Measurements from ENCODE around the gene SPNS2. TPM values are rescaled to one million over a fixed set of nuclear protein-coding genes. Genes with fewer than 3 reads are reported as not detected.

SPNS2 gene
- total and polyA plus RNA-seq, 2 experiments from 2014 or later: 1.7 to 2.3 TPM

GRCh38 chr17:4542726-4543191, 44.1 kb downstream of the SPNS2 start:
- Histone ChIP-seq H3K9me2 (ENCODE audit: insufficient read depth) (no peaks in the 10 kb centered on the region), H3K79me2 (replicated peaks; ENCODE audit: insufficient read depth) (no peaks in the 10 kb centered on the region), H3F3A (replicated peaks; ENCODE audit: low read depth) (0 out of 2 replicates have a peak, but pooled peaks cover 2% of the 10 kb centered on the region), H3K36me3 (ENCODE audit: insufficient read depth) (peaks cover 9% of the 10 kb centered on the region), H3K4me1 (ENCODE audit: insufficient read depth) (no peaks in the 10 kb centered on the region), H3K4me2 (no peak overlapping the region), H4K20me1 (replicated peaks; ENCODE audit: insufficient read depth) (peaks cover 21% of the 10 kb centered on the region), H2AFZ (no peak overlapping the region), H3K4me3 (no peak overlapping the region), H3K27me3 (ENCODE audit: insufficient read depth) (no peaks in the 10 kb centered on the region), H3K27ac (ENCODE audit: low read depth) (no peak overlapping the region)
- peaks cover 79% of the 10 kb centered on the region for H3K36me3 Mint-ChIP-seq (ENCODE audit: low read depth)
- DNase-seq (ENCODE audit: low spot score): no peak
- H3K27me3 Mint-ChIP-seq (ENCODE audit: insufficient read depth, low read depth, poor library complexity): peaks cover 29% of the 10 kb centered on the region
- no peaks in the 10 kb centered on the region for H3K9me3 Mint-ChIP-seq
- H3K4me3 Mint-ChIP-seq: no peak overlapping the region
- ATAC-seq: no peak
- TF ChIP-seq ZNF331 (CRISPR knock-in tag; IDR thresholded peaks at IDR 0.05; ENCODE audit: low read depth) (no peak), STAT1 (IDR thresholded peaks at IDR 0.05; ENCODE audit: unreplicated experiment) (no peak), EZH2phosphoT487 (IDR thresholded peaks at IDR 0.05; ENCODE audit: unreplicated experiment) (no peak)
- TF ChIP-seq, protein P1, sequence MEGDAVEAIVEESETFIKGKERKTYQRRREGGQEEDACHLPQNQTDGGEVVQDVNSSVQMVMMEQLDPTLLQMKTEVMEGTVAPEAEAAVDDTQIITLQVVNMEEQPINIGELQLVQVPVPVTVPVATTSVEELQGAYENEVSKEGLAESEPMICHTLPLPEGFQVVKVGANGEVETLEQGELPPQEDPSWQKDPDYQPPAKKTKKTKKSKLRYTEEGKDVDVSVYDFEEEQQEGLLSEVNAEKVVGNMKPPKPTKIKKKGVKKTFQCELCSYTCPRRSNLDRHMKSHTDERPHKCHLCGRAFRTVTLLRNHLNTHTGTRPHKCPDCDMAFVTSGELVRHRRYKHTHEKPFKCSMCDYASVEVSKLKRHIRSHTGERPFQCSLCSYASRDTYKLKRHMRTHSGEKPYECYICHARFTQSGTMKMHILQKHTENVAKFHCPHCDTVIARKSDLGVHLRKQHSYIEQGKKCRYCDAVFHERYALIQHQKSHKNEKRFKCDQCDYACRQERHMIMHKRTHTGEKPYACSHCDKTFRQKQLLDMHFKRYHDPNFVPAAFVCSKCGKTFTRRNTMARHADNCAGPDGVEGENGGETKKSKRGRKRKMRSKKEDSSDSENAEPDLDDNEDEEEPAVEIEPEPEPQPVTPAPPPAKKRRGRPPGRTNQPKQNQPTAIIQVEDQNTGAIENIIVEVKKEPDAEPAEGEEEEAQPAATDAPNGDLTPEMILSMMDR (conservative IDR thresholded peaks at IDR 0.05; ENCODE audit: low read depth in 2 of 2): no peak
- H3K27ac Mint-ChIP-seq: no peak overlapping the region
- H3K4me1 Mint-ChIP-seq: peaks cover 6% of the 10 kb centered on the region; the same call in 1 of the 3 replicates

DNA sequence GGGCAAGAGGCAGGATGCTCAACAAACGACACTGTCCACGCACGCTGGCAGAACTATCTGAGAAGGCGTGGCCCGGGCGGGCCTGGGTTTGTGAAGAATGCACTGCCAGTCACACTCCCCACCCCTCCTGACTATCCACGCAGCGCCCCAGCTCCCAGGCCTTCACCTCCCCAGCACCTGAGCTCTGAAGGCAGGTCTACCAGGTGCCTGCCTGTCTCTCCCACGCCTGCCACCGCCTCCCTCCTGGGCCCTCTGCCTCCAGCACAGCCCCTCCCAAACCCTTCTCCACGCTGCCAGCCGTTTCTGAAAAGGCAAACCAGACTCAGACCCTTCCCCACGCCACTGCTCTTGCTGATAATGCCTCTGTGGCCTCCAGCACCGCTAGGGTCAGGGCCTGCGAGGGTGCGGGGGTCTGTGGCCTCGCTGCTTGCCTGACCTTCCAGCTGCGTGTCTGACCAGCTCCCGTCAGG, 44.9 kb downstream of the SPNS2 start:
- DNase-seq (ENCODE audit: low spot score) (no peak), ATAC-seq (no peak)
- Histone ChIP-seq H3K9me2 (ENCODE audit: insufficient read depth) (no peaks in the 10 kb centered on the region), H3K27ac (ENCODE audit: low read depth) (no peak overlapping the region), H3K79me2 (replicated peaks; ENCODE audit: insufficient read depth) (no peaks in the 10 kb centered on the region), H2AFZ (no peak overlapping the region), H3K27me3 (ENCODE audit: insufficient read depth) (no peaks in the 10 kb centered on the region), H3K4me3 (no peak overlapping the region), H3F3A (replicated peaks; ENCODE audit: low read depth) (0 out of 2 replicates have a peak, but pooled peaks cover 2% of the 10 kb centered on the region), H3K4me1 (ENCODE audit: insufficient read depth) (no peaks in the 10 kb centered on the region), H4K20me1 (replicated peaks; ENCODE audit: insufficient read depth) (peaks cover 24% of the 10 kb centered on the region), H3K36me3 (ENCODE audit: insufficient read depth) (peaks cover 9% of the 10 kb centered on the region), H3K4me2 (no peak overlapping the region)
- peaks cover 25% of the 10 kb centered on the region for H3K27me3 Mint-ChIP-seq (ENCODE audit: insufficient read depth, low read depth, poor library complexity)
- H3K36me3 Mint-ChIP-seq (ENCODE audit: low read depth): peaks cover 82% of the 10 kb centered on the region
- peaks cover 6% of the 10 kb centered on the region; the same call in 1 of the 3 replicates for H3K4me1 Mint-ChIP-seq
- no peaks in the 10 kb centered on the region for H3K9me3 Mint-ChIP-seq
- no peak for TF ChIP-seq ZNF331 (CRISPR knock-in tag; IDR thresholded peaks at IDR 0.05; ENCODE audit: low read depth)
- H3K4me3 Mint-ChIP-seq: no peak overlapping the region
- no peak overlapping the region for H3K27ac Mint-ChIP-seq

- no peak overlapping the region for H3K27ac ChIP-seq (ENCODE audit: low read depth)
- no peaks in the 10 kb centered on the region for H3K79me2 ChIP-seq (replicated peaks; ENCODE audit: insufficient read depth)
- no peak for ATAC-seq
- no peaks in the 10 kb centered on the region for H3K27me3 ChIP-seq (ENCODE audit: insufficient read depth)
- H3K36me3 ChIP-seq (ENCODE audit: insufficient read depth): peaks cover 9% of the 10 kb centered on the region
- Mint-ChIP-seq H3K36me3 (ENCODE audit: low read depth) (peaks cover 83% of the 10 kb centered on the region), H3K4me3 (no peak overlapping the region), H3K9me3 (no peaks in the 10 kb centered on the region), H3K4me1 (peaks cover 6% of the 10 kb centered on the region; the same call in 1 of the 3 replicates), H3K27me3 (ENCODE audit: insufficient read depth, low read depth, poor library complexity) (peaks cover 25% of the 10 kb centered on the region), H3K27ac (no peak overlapping the region)
- DNase-seq (ENCODE audit: low spot score): no peak
- H3K9me2 ChIP-seq (ENCODE audit: insufficient read depth): no peaks in the 10 kb centered on the region
- H3F3A ChIP-seq (replicated peaks; ENCODE audit: low read depth): 0 out of 2 replicates have a peak, but pooled peaks cover 2% of the 10 kb centered on the region
- H2AFZ ChIP-seq: no peak overlapping the region
- peaks cover 24% of the 10 kb centered on the region for H4K20me1 ChIP-seq (replicated peaks; ENCODE audit: insufficient read depth)
- no peaks in the 10 kb centered on the region for H3K4me1 ChIP-seq (ENCODE audit: insufficient read depth)
- no peak overlapping the region for H3K4me2 ChIP-seq
- H3K4me3 ChIP-seq: no peak overlapping the region
- TF ChIP-seq, protein P1 (conservative IDR thresholded peaks at IDR 0.05; ENCODE audit: low read depth in 2 of 2): no peak
- TF ChIP-seq EZH2 (IDR thresholded peaks at IDR 0.05; ENCODE audit: low read depth, unreplicated experiment) (no peak), EZH2phosphoT487 (IDR thresholded peaks at IDR 0.05; ENCODE audit: unreplicated experiment) (no peak), CREB1 (CRISPR knock-in tag; IDR thresholded peaks at IDR 0.05; ENCODE audit: low read depth) (no peak), NANOG (IDR thresholded peaks at IDR 0.05; ENCODE audit: borderline replicate concordance) (no peak), STAT1 (IDR thresholded peaks at IDR 0.05; ENCODE audit: unreplicated experiment) (no peak)
- TF ChIP-seq, protein P2, sequence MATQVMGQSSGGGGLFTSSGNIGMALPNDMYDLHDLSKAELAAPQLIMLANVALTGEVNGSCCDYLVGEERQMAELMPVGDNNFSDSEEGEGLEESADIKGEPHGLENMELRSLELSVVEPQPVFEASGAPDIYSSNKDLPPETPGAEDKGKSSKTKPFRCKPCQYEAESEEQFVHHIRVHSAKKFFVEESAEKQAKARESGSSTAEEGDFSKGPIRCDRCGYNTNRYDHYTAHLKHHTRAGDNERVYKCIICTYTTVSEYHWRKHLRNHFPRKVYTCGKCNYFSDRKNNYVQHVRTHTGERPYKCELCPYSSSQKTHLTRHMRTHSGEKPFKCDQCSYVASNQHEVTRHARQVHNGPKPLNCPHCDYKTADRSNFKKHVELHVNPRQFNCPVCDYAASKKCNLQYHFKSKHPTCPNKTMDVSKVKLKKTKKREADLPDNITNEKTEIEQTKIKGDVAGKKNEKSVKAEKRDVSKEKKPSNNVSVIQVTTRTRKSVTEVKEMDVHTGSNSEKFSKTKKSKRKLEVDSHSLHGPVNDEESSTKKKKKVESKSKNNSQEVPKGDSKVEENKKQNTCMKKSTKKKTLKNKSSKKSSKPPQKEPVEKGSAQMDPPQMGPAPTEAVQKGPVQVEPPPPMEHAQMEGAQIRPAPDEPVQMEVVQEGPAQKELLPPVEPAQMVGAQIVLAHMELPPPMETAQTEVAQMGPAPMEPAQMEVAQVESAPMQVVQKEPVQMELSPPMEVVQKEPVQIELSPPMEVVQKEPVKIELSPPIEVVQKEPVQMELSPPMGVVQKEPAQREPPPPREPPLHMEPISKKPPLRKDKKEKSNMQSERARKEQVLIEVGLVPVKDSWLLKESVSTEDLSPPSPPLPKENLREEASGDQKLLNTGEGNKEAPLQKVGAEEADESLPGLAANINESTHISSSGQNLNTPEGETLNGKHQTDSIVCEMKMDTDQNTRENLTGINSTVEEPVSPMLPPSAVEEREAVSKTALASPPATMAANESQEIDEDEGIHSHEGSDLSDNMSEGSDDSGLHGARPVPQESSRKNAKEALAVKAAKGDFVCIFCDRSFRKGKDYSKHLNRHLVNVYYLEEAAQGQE (IDR thresholded peaks at IDR 0.05; ENCODE audit: unreplicated experiment): no peak
Measured at GRCh38 chr17:4544135-4544950, 45.7 kb downstream of the SPNS2 start.

All from GM23338 (cell line).